ENCODE measurements around the gene NKAIN2. TPM values are rescaled to one million over a fixed set of nuclear protein-coding genes. Genes with fewer than 3 reads are reported as not detected.

The NKAIN2 gene
- total RNA-seq, 3 donors from 2014 or later (not counting 1 experiment from before 2014, with no cell fraction given): 0.45 TPM; not detected in 2

DNA sequence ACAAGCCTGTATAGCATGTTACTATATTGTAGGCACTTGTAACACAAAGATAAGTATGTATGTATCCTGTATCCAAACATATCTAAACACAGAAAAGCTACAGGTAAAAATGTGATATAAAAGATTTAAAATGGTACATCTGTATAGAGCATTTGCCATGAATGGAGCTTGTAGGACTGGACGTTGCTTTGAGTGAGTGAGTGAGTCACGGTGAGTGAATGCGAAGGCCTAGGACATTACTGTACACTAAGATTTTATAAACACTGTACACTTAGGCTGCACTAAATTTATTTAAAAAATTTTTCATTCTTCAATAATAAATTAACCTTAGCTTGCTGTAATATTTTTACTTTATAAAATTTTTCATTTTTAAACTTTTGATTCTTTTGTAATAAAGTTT is 136.9 kb downstream of the NKAIN2 start:
- DNase-seq: no peak
- H3K27me3 Mint-ChIP-seq (ENCODE audit: low read depth in 2 of 2): no peaks in the 10 kb centered on the region
- H3K27ac ChIP-seq (ENCODE audit: low read length): no peak overlapping the region
- peaks cover 0 to 2% of the 10 kb centered on the region in 2 donors for H3K9me3 Mint-ChIP-seq
- 88% methylated on average over 3 of the region's 3 CpGs for WGBS (ENCODE audit: insufficient coverage)
- no peaks in the 10 kb centered on the region for H3K36me3 ChIP-seq (ENCODE audit: control insufficient read depth, insufficient read depth, low read length)
- no peaks in the 10 kb centered on the region for H3K36me3 Mint-ChIP-seq
- no peak overlapping the region for H3K4me3 Mint-ChIP-seq
- no peak overlapping the region for H3K27ac Mint-ChIP-seq
- no peaks in the 10 kb centered on the region for H3K4me1 Mint-ChIP-seq
- TF ChIP-seq, protein P1, sequence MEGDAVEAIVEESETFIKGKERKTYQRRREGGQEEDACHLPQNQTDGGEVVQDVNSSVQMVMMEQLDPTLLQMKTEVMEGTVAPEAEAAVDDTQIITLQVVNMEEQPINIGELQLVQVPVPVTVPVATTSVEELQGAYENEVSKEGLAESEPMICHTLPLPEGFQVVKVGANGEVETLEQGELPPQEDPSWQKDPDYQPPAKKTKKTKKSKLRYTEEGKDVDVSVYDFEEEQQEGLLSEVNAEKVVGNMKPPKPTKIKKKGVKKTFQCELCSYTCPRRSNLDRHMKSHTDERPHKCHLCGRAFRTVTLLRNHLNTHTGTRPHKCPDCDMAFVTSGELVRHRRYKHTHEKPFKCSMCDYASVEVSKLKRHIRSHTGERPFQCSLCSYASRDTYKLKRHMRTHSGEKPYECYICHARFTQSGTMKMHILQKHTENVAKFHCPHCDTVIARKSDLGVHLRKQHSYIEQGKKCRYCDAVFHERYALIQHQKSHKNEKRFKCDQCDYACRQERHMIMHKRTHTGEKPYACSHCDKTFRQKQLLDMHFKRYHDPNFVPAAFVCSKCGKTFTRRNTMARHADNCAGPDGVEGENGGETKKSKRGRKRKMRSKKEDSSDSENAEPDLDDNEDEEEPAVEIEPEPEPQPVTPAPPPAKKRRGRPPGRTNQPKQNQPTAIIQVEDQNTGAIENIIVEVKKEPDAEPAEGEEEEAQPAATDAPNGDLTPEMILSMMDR (IDR thresholded peaks at IDR 0.05): no peak
- no peak overlapping the region for H3K4me3 ChIP-seq (ENCODE audit: low read length)
- no peak for ATAC-seq
- no peaks in the 10 kb centered on the region for H3K4me1 ChIP-seq (ENCODE audit: control insufficient read depth, insufficient read depth, low read length)
- no peaks in the 10 kb centered on the region for H3K9me3 ChIP-seq (ENCODE audit: control insufficient read depth, insufficient read depth, low read length)
- no peaks in the 10 kb centered on the region for H3K27me3 ChIP-seq (ENCODE audit: control insufficient read depth, insufficient read depth, low read length)
- intact Hi-C loops (cut with micrococcal nuclease): no loop called here

DNA sequence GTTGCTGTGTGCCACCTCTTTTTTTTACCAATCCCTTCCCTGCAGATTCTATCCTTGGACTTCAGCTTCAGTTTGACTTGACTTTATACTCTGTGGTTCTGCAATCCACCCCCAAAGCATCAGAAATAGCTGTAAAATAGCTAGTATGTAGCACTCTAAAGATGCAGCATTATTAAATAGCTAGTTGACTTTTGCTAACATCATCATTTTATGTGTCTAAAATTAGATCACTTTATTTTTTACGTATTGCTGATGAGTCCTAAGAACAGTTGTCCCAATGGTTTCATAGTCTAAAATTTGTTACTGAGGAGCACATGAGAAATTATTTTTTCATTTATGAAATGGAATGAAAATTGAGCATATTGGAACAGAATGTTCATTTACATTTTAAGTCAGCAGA is 138.2 kb downstream of the NKAIN2 start:
- TF ChIP-seq, protein P1 (IDR thresholded peaks at IDR 0.05): no peak
- no peaks in the 10 kb centered on the region for H3K4me1 Mint-ChIP-seq
- WGBS (ENCODE audit: insufficient coverage): 100% methylated on average over 1 of the region's 1 CpG
- Histone ChIP-seq H3K27me3 (ENCODE audit: control insufficient read depth, insufficient read depth, low read length) (no peaks in the 10 kb centered on the region), H3K27ac (ENCODE audit: low read length) (no peak overlapping the region), H3K4me1 (ENCODE audit: control insufficient read depth, insufficient read depth, low read length) (no peaks in the 10 kb centered on the region), H3K4me3 (ENCODE audit: low read length) (no peak overlapping the region), H3K36me3 (ENCODE audit: control insufficient read depth, insufficient read depth, low read length) (no peaks in the 10 kb centered on the region), H3K9me3 (ENCODE audit: control insufficient read depth, insufficient read depth, low read length) (no peaks in the 10 kb centered on the region)
- no peak overlapping the region for H3K4me3 Mint-ChIP-seq
- no peaks in the 10 kb centered on the region for H3K36me3 Mint-ChIP-seq
- ATAC-seq (no peak), DNase-seq (no peak)
- H3K27ac Mint-ChIP-seq: no peak overlapping the region
- intact Hi-C loops (cut with micrococcal nuclease): no loop called here
- no peaks in the 10 kb centered on the region for H3K27me3 Mint-ChIP-seq (ENCODE audit: low read depth in 2 of 2)
- H3K9me3 Mint-ChIP-seq: peaks cover 0 to 2% of the 10 kb centered on the region in 2 donors

DNA sequence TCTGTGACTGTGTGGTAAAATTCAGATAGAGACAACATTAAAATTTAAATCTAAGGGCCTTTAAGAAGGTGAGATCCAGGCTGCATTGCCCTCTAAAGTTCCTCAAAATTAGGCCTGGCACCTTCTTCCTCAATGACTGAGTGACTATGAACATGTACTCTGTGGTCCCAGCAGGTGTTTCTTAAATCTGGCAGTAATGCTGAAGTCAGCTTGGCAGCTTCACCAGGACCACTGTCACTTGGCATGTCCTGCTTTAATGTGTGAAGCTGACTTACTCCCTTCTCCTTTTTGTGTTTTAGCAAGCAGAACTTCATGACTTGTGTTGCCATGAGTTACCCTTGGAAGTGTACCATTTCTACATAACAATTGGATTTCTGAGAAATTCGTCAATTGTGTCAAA is 141.7 kb downstream of the NKAIN2 start:
- no peak for ATAC-seq
- Mint-ChIP-seq H3K9me3 (peaks cover under 1 to 5% of the 10 kb centered on the region in 2 donors), H3K27ac (no peak overlapping the region), H3K4me3 (no peak overlapping the region), H3K36me3 (no peaks in the 10 kb centered on the region), H3K27me3 (ENCODE audit: low read depth in 2 of 2) (no peaks in the 10 kb centered on the region), H3K4me1 (no peaks in the 10 kb centered on the region)
- 50% methylated on average over 1 of the region's 1 CpG for WGBS (ENCODE audit: insufficient coverage)
- H3K9me3 ChIP-seq (ENCODE audit: control insufficient read depth, insufficient read depth, low read length): no peaks in the 10 kb centered on the region
- H3K4me3 ChIP-seq (ENCODE audit: low read length): no peak overlapping the region
- H3K27ac ChIP-seq (ENCODE audit: low read length): no peak overlapping the region
- H3K36me3 ChIP-seq (ENCODE audit: control insufficient read depth, insufficient read depth, low read length): no peaks in the 10 kb centered on the region
- no peaks in the 10 kb centered on the region for H3K4me1 ChIP-seq (ENCODE audit: control insufficient read depth, insufficient read depth, low read length)
- no peak for DNase-seq
- TF ChIP-seq, protein P1 (IDR thresholded peaks at IDR 0.05): no peak
- intact Hi-C loops (cut with micrococcal nuclease): no loop called here
- H3K27me3 ChIP-seq (ENCODE audit: control insufficient read depth, insufficient read depth, low read length): no peaks in the 10 kb centered on the region

DNA sequence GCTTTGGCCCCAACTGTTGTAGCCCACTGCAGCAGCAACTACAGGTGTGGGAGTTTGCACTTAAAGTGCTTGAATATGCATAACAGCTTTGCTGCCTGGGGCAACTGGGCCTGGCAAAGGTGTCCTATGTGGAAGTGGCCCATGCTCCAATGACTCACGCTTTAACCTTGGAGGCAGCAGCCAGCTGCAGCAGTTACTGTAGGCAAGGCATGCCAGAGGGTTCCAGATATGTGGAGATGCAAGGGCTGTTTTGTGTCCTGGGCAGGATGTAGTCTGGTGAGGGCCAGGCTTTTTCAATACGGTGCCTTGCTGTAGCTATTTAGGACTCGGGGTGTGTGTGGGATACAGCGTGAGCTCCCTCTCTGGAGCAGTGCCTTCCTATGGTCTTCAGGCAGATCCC is 150.3 kb downstream of the NKAIN2 start:
- intact Hi-C loops (cut with micrococcal nuclease): no loop called here
- peaks cover 11 to 19% of the 10 kb centered on the region in 2 donors for H3K9me3 Mint-ChIP-seq

More for the DNA sequence above, 150.3 kb downstream of the NKAIN2 start:
- Mint-ChIP-seq H3K36me3 (no peaks in the 10 kb centered on the region), H3K27me3 (ENCODE audit: low read depth in 2 of 2) (no peaks in the 10 kb centered on the region), H3K27ac (no peak overlapping the region), H3K4me1 (no peaks in the 10 kb centered on the region), H3K4me3 (no peak overlapping the region)
- DNase-seq (no peak), ATAC-seq (no peak)
- H3K27ac ChIP-seq (ENCODE audit: low read length): no peak overlapping the region
- no peak overlapping the region for H3K4me3 ChIP-seq (ENCODE audit: low read length)
- WGBS (ENCODE audit: insufficient coverage): 98% methylated on average over 4 of the region's 4 CpGs
- peaks cover 18% of the 10 kb centered on the region for H3K9me3 ChIP-seq (ENCODE audit: control insufficient read depth, insufficient read depth, low read length)
- H3K4me1 ChIP-seq (ENCODE audit: control insufficient read depth, insufficient read depth, low read length): no peaks in the 10 kb centered on the region
- TF ChIP-seq, protein P1 (IDR thresholded peaks at IDR 0.05): no peak
- H3K27me3 ChIP-seq (ENCODE audit: control insufficient read depth, insufficient read depth, low read length): no peaks in the 10 kb centered on the region
- H3K36me3 ChIP-seq (ENCODE audit: control insufficient read depth, insufficient read depth, low read length): no peaks in the 10 kb centered on the region
